Kidney glomerular epithelial cell (primary cell): ENCODE results near the gene CCDC106.

Experiments
- DNase-seq: peaks from one replicate; lab custom pipeline; 2025; lab: John Stamatoyannopoulos, UW

CCDC106 gene

DNA sequence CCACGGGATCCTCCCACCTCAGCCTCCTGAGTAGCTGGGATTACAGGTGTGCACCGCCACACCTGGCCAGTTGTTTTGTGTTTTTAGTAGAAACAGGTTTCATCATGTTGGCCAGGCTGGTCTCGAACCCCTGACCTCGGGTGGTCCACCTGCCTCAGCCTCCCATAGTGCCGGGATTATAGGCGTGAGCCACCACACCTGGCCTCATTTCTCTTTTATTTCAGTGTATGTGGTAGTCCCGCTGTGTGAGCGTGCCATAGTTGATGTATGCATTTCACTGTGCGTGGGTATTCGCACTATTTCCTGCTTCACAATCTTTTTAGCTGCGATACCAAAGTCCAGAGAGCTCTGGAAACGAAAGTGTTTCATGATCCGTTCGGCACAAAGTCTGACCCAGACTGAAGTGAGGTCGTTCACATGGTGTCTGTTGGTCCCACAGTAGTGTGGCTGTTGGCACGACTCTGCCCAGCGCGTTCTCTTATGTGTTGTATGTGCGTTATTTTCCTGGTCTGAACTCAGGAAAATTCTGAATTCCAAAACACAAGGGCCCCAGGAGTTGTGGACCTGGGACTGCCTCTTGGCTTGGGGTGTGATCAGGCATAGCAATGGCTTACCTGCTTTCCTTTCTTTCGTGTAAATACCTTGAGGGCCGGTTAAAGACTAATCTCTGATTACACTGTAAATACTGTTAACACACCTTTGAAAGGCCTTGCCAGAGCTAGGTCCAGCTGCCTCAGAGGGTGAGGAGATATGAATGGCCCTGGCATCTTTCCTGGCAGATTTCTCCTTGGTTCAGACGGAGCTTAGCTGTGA, 35.6 kb downstream of the CCDC106 start:
- no peak for DNase-seq

DNA sequence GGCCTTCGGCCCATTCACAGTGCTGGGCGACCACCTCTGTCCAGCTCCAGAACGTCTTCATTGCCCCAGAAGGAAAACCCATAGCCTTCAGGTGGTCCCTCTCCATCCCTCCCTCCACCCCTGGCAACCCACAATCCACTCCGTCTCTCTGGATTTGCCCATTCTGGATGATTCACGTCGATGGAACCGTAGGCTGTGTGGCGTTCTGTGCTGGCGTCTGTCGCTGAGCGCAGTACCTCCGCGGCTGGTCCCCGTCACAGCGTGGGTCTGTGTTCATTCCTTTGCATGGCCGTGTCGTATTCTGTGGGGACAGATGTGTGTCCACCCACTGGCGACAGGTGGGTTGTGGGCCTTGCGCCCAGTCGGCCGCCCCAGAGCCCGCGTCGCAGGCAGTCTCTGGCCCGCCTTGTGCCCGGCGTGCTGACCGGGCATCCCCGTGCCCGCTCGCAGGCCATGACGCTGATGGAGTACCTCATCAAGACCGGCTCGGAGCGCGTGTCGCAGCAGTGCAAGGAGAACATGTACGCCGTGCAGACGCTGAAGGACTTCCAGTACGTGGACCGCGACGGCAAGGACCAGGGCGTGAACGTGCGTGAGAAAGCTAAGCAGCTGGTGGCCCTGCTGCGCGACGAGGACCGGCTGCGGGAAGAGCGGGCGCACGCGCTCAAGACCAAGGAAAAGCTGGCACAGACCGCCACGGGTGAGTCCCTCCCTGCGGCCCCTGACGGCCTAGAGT, 37.1 kb downstream of the CCDC106 start:
- DNase-seq = no peak

DNA sequence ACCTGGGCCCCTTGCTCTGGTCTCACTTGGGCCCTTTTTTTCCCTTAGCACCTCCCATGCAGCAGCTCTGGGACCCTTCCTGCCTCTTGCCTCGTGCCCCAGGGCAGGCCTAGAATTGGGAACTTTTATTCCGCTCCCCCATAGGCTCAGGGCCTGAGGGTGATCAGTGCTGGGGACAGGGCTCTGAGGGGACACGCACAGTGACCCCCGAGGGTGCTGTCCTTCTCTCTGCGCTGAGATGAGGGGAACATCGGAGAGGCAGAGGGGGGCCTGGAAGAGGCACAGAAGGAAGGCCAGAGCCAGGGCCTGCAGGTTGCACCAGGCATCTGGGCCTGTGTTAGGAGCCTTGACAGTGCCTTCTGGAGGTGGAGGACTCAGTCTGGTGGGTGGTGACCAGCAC, 37.8 kb downstream of the CCDC106 start:
- DNase-seq = no peak

DNA sequence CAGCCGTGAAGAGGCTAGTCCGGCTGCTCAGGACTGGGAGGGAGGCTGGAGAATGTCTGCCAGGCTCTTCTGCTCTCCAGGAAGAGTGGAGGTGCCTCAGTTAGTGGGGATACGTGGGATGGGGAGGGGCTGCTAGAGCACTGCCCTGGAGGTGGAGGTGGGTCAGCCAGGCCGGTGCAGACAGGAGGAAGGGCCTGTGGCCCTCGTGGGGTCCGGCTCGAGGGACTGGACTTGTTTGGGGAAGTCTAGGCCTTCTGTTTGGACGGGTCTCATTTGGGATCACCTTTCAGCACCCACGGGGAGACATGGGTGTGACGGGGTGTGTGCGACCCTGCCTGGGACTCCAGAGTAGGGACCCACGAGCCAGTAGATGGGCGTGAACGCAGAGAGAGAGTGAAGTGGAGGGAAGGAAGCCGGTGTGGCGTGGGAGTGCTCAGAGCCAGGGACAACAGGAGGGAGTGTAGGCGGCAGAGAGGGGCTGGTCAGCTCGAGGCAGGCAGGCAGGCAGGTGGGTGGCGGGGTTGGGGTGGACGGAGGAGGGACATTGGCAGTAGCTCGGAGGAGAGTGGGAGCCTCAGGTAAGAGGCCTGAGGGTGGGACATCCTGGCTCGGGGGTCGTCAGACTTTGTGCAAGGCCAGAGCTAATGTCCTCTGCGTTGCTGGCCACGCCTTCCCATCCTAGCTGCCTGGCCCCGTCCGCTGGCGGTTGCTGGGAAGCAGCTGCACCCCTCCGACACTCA, 38.5 kb downstream of the CCDC106 start:
- DNase-seq = no peak

DNA sequence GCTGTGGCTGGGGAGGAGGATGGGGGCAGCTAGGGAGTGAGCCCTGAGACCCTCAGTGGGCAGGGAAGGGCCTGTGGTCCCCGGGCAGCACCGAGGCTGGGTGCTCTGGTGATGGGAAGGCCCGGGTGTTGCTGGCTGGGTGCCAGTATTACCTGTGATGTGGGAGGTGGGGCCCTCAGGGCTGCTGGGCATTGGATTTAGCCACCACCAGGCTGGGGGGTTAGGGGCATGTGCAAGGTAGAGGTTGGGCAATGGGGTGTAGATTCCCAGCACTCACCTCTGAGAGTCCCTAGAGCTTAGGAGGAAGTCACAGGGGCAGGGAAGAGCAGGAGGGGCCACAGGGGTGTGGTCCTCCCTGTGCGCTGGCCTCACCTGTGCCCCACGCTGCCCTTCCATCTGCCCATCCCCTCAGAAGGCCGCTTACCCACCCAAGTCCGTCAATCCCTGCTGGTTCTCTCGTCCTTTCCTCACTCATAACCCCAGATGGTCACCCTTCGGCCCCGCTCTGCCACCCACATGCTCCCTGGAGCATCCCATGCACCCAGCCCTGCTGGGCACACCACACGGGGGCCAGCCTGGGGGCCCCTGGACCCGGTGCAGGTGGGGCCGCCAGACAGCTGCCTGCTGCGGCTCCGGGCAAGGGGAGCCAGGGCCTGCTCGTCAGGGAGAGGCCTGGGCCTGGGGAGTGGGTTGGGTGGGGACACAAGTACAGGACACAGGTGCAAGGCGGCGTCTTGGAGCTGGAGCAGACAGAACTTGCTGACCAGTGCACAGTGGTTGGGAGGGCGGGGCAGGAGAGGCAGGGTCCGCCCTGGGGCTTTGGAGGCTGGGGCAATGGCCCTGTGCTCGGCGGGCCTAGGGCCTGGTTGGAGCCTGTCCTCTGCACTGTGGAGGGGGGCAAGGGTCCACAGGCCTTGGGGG, 39.5 kb downstream of the CCDC106 start:
- DNase-seq = no peak

DNA sequence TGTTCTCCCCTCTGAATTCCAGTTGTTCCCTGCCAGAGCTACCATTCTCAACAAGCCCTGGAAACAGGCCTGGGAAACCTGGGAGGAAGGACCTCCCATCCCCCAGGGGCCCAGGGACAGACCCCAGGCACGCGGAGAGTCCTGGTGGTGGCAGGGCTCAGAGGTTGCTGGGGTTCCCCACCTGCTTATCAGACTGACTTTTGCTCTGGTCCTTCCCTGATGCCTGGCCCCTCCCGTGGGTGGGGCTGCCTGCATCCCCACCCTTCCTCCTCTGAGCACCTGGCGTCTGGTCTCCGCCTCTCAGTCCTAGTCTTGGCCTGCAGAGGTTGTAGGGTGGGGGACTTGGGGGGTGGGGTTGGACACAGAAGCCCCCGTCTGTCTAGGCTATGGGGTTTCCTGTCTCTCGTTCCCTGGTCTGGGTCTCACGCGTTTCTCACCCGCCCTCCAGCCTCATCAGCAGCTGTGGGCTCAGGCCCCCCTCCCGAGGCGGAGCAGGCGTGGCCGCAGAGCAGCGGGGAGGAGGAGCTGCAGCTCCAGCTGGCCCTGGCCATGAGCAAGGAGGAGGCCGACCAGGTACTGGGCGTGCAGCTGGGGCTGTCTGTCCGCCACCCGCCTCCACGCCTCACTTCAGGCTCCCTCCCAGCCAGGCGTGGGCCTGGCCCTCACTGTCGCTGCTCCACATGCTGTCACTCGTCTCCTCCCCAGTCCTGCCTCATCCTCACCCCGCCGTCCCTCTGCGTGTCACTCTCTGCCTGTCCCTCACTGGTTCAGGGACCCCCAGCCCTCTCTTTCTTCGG, 40.6 kb downstream of the CCDC106 start:
- DNase-seq = no peak

DNA sequence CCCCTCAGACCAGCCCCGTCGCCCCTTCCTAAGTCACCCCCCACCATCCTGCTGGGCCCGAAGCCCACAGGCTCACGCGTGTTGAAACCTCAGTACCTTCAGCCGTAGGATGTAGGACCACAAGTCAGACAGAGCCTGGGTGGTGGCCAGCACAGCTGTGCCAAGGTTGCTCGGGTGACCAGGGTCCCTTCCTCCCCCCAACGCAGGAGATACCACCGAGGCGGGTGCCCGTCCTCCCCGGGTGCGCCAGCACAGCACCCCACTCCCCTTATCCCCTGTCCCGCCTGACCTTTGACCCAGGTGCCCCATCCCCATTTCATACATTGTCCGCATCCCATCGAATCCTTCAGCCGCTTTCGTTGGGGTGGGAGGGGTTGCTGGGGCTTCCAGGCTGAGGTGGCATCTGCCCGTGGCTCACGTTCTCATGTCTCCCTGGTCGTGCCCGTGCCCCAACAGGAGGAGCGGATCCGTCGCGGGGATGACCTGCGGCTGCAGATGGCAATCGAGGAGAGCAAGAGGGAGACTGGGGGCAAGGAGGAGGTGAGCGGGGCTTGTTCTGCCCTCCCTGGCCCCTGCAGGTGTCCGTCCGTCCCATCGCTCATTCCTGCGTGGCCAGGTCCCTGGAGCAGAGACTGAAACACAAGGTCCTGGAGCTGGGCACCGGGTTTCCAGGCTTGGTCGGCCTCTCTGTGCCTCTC, 41.5 kb downstream of the CCDC106 start:
- DNase-seq = no peak

DNA sequence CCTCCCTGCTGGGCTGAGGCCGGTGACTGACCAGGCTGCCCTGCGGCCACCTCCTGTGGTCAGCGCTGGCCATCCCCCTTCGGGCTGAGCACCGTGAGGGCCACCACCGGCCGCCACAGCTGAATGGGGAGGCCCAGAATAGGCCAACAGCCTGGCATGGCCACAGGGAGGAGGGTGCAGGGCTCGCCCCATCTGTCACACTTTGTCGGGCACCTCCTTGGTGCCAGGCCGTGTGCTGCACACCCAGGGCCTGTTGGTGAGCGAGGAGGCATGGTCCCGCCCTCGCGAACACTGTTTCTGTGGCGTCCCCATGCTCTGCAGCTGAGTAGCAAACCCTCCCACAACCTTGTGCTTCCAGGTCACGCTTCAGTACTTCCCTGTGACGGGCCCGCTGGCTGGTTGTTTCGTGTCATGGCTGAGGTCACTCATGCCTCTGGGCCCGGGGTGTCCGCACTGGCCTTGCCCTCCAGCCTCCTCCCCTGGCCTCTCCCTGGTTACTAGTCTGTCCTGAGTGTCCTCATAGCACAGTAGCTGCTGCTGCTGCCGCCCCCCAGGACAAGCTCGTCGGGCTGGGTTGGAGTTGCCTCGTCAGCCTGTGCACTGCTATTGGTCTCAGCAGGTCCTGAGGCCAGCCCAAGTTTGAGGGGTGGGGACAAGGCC, 42.2 kb downstream of the CCDC106 start:
- peak; percentile 21 for DNase-seq

DNA sequence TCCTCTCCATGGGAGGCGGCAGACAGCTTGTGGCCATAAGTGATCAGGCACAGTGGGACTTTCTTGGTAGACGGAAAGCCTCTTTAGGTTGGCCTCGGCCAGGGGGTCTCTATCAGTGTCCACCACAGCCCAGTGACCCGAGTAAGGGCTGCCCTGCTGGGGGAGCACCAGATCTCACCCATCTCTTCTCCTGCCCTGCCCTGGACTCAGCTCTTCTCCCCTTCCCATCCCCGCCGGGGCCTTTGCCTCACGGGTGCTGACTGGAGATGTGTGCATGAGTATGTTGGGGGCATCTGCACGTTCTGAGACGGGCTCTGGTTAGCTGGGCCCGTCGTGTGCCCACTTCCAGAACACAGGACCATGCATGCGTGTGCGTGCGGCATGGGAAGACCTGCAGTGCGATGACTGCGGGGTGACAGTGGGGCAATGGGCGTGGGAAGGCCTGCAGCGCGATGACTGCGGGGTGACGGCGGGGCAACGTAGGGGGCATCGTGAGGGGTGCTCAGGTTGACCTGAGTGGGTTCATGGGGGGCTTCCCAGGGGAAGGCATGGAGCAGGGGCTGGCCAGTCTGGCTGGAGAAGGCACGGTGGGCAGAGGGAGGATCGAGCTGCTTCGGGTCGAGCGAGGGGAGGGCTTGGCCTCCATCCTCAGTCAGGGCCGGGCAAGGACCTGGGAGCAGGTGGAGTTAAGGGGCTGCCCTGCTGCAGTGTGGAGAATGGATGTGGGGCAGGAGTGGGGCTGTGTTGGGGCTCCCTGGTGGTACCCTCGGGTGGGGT, 42.9 kb downstream of the CCDC106 start:
- no peak for DNase-seq

DNA sequence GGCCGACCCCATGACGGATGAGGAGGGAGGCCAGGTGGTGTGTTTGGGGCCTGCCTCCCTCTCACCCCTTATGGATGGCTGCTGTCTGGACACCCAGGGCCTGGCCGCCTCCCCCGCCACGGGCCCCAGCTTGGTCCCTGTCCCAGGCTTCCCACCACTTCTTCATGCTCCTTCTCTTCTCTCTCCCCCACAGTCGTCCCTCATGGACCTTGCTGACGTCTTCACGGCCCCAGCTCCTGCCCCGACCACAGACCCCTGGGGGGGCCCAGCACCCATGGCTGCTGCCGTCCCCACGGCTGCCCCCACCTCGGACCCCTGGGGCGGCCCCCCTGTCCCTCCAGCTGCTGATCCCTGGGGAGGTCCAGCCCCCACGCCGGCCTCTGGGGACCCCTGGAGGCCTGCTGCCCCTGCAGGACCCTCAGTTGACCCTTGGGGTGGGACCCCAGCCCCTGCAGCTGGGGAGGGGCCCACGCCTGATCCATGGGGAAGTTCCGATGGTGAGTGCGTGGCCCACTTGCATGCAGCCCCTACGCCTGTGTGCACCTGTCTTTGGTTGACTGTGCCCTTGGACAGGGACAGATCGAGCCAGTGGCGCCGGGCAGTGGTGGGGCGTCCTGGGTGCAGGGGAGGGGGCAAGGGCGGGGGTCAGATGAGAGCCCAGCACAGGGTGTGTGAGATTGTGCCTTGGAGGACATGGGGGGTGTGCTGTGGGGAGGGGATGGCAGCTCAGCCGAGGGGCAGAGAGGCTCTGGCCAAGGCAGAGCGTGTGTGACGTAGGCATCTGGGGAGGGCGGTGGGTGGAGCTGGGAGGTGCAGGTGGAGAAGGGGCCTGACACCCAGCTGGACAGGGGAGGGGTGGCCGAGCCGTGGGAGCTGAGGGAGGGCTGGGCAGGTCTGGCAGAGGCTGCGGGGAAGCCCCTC, 43.8 kb downstream of the CCDC106 start:
- no peak for DNase-seq

DNA sequence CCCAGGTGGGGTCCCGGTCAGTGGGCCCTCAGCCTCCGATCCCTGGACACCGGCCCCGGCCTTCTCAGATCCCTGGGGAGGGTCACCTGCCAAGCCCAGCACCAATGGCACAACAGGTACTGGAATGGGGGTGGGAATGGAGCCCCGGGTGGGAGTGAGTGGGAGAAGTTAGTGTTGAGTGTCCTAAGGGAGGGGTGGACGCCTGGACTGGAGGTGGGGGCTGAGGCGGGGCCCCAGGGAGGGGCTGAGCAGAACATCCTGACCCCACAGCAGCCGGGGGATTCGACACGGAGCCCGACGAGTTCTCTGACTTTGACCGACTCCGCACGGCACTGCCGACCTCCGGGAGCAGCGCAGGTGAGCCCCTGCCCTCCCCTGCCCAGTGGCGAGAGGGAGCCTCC, 44.7 kb downstream of the CCDC106 start:
- DNase-seq = no peak

DNA sequence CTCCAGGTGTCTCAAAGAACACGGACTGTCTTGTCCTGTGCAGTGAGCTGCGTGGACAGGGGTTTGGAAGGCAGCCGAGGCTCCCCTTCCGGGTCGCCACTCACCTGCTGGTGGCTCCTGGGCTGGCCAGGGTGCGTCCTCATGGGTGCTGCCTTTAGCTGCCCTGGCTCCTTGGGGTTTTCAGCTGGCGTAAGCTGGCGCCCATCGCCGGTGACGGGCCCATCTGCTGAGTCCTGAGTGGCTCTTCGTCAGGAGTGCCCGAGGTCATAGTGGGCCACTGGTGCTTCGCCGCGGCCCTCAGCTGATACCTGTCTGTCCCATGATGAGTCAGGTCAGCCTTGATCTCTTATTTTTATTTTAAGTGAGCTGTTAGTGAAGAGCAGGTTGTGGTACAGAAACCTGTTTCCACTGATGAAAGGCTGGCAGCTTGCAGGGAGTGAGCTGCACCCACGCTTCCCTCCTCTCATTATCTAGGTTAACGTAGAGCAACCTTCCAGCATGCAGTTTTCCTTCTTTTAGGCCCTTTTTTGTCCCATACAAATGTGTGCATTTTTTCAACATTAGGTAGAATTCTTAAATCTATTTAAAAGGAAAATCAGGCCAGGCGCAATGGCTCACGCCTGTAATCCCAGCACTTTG, 45.4 kb downstream of the CCDC106 start:
- DNase-seq = no peak

DNA sequence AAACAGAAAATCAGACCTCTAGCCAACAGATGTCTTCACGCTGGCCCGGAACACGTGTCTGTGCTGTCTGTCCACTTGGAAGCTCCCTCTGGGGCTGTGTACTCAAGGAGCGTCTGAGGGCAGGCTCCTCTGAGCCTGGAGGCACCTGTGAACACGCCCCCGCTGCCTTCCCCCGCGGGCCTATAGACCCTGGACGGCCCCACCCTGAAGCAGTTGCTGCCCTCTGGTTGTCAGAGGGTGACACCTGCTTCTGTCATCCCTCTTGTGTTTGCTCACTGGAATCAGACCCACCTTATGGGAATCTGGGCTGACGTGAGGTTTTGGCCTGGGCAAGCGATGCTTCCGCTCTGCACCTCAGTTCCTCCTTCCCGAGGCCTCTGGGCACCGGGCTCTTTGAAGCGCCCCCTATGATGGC, 46.2 kb downstream of the CCDC106 start:
- DNase-seq = no peak

DNA sequence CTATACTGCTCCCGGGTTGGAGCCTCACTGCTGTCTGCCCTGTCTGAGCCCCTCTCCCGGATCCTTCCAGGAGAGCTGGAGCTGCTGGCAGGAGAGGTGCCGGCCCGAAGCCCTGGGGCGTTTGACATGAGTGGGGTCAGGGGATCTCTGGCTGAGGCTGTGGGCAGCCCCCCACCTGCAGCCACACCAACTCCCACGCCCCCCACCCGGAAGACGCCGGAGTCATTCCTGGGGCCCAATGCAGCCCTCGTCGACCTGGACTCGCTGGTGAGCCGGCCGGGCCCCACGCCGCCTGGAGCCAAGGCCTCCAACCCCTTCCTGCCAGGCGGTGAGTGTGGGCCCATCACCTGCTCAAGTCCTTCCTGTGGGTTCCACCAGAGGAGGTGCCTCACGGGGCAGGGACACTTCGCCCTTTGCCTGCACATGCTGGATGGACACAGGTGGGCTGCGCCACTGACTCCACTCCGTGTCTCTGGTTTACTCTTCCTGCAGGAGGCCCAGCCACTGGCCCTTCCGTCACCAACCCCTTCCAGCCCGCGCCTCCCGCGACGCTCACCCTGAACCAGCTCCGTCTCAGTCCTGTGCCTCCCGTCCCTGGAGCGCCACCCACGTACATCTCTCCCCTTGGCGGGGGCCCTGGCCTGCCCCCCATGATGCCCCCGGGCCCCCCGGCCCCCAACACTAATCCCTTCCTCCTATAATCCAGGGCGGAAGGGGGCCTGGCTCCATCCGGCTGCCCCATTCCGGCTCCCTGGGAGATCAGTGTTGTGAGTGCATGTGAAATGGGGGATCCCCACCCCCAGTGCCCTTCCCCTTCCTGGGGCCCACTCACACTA, 46.9 kb downstream of the CCDC106 start:
- no peak for DNase-seq

DNA sequence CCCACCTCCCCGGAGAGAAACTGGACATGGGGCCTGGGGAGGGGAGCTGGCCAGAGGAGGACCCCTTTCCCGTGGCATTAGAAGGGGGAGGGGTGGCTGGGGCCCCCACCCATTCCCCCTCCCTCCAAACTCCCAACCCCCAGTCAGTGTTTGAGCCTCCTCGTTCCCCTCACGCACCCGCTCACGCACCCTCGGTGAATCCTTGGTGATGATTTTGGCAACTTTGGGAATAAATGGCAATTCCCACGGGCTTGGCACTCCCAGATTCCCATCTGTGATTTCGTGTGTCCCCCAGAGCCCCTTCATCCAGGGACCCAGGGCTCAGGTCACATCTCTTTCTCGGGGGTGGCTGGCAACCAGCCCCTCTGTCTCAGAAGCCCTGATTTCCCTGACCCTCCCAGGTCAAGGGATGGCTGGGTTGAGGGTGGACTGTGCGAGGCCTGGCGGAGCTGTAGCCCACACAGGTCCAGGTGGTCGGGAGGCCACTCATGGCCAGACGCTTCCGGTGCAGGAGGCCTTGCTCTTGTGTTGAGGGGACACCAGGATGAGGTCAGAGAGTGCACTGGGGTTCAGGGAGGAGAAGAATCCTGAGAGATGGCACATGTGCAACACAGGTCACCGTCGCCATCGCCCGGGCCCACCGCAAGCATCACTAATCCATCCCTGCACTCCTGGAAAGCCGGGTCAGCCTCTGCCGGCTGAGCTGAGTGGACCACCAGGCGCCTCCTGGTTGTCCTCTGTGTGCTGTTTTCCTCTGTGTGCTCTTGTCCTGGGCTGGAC, 47.7 kb downstream of the CCDC106 start:
- DNase-seq = no peak
